Activated T-cell treated with anti-CD3 and anti-CD28 coated beads, Interleukin-2, amount 50 U/mL, for 1 hour (primary cell): ENCODE measurements around the gene MDC1.
"Not testable (repeated sequence)": the region's sequence is repeated elsewhere in the genome, so short reads cannot be mapped to it uniquely, and the experiment has no call there.

Source experiments
- DNase-seq: peaks from one replicate; pipeline ENCODE4 v3.0.0-alpha.2; 2020

MDC1 gene

DNA sequence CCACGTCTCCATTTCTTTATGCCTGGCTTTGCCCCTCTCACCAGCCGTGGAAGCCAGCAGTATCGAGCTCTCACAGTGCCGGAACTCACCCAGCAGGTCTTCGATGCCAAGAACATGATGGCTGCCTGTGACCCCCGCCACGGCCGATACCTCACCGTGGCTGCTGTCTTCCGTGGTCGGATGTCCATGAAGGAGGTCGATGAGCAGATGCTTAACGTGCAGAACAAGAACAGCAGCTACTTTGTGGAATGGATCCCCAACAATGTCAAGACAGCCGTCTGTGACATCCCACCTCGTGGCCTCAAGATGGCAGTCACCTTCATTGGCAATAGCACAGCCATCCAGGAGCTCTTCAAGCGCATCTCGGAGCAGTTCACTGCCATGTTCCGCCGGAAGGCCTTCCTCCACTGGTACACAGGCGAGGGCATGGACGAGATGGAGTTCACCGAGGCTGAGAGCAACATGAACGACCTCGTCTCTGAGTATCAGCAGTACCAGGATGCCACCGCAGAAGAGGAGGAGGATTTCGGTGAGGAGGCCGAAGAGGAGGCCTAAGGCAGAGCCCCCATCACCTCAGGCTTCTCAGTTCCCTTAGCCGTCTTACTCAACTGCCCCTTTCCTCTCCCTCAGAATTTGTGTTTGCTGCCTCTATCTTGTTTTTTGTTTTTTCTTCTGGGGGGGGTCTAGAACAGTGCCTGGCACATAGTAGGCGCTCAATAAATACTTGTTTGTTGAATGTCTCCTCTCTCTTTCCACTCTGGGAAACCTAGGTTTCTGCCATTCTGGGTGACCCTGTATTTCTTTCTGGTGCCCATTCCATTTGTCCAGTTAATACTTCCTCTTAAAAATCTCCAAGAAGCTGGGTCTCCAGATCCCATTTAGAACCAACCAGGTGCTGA is 7.0 kb upstream of the MDC1 start:
- not testable (repeated sequence) for DNase-seq

DNA sequence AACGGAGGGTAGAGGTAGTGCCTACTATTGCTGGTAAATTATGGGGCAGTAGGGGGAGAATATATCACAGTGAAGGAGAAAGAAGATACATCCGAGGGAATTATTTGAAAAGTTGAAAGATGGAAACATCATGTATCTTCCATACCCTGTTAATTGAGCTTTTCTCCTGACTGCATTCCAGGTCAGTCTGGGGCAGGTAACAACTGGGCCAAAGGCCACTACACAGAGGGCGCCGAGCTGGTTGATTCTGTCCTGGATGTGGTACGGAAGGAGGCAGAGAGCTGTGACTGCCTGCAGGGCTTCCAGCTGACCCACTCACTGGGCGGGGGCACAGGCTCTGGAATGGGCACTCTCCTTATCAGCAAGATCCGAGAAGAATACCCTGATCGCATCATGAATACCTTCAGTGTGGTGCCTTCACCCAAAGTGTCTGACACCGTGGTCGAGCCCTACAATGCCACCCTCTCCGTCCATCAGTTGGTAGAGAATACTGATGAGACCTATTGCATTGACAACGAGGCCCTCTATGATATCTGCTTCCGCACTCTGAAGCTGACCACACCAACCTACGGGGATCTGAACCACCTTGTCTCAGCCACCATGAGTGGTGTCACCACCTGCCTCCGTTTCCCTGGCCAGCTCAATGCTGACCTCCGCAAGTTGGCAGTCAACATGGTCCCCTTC is 6.2 kb upstream of the MDC1 start:
- DNase-seq = not testable (repeated sequence)

DNA sequence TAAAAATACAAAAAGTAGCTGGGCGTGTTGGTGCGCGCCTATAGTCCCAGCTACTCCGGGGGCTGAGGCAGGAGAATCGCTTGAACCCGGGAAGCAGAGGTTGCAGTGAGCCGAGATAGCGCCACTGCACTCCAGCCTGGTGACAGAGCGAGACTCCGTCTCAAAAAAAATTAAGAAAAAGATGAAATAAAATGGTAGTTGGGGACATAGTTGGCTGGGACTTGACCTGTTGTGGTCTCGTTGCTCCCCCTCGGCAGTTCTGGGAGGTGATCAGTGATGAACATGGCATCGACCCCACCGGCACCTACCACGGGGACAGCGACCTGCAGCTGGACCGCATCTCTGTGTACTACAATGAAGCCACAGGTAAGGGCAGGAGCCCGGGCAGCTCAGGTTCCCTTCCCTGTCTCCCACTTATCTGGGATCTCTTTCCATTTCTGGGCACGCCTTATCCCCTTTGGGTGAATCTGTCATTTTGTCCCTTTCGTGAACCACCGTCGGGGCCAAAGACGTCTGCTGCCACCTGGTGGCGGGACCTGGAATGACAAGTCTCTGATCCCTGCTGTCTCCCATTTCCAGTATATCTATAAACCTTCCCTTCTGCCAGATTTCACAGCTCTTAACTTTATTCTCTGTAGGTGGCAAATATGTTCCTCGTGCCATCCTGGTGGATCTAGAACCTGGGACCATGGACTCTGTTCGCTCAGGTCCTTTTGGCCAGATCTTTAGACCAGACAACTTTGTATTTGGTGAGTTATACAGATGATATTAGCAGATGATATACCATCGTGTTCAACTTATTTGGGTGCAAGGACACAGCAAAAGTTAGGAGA is 5.4 kb upstream of the MDC1 start:
- peak; percentile 92 for DNase-seq

DNA sequence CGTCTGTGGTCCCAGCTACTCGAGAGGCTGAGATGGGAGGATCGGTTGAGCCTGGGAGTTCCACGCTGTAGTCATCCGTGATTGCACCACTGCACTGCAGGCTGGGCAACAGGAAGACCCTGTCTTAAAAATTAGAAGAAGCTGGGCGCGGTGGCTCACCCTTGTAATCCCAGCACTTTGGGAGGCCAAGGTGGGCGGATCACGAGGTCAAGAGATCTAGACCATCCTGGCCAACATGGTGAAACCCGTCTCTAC is 4.9 kb upstream of the MDC1 start:
- not testable (repeated sequence) for DNase-seq

DNA sequence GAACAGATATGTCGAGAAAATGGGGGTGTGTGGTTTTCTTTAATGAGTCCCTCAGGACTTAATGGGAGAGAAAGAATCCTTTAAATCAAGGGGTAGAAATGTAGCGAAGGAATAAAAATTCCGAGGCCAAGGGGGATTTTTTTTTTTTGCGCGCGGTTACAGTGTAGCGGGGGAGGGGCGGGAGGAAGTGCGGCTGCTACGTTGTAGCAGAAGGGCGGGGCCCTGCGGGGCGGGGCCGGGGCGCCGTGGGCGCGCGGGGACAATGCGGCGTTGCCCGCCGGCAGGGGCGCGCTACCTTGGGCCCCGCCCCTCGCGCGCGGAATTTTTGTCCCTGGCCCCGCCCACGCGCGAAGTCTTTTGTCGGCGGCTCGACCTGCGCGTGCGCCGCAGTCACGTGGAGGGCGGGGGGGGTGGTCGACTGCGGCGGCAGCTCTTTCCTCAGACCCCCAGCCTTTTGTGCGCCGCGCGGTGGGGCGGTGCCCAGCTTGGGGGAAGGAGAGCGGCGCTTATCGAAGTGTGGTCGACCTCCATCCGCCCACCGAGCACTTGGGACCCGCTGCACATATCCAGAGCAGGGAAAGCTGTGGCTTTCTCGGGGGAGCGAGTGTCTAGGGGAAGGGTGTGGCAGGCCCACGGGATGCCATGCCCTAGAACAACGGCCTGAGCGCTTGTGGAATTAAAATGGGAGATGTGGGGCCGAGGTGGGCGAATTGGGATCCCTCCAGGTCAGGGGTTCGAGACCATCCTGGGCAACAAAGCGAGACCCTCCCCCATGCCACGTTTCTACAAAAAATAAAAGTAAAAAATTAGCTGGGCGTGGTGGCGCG is 4.3 kb upstream of the MDC1 start:
- peak; percentile 98 for DNase-seq

DNA sequence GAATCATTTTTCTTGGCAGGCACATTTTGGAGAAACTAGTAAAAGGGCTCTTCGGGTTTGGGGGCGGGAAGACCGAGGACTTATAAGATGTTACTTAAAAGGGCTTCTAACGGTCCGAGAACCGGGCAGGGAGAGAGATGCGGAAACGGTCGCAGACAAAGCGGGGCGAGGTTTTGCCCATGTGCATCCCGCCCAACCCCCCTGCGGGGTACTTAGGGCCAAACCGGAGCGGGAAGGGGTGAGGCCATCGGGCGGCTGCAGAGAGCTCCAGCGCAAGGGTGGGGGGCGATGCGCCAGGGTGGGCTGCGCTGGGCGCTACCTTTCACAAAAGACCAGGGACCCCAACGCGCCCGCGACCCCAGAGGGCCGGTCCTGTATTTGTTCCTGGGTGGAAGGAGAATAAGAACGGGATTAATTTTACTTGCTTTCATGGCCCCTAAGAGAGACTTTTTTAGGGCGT is 3.7 kb upstream of the MDC1 start:
- DNase-seq = peak; percentile 70

DNA sequence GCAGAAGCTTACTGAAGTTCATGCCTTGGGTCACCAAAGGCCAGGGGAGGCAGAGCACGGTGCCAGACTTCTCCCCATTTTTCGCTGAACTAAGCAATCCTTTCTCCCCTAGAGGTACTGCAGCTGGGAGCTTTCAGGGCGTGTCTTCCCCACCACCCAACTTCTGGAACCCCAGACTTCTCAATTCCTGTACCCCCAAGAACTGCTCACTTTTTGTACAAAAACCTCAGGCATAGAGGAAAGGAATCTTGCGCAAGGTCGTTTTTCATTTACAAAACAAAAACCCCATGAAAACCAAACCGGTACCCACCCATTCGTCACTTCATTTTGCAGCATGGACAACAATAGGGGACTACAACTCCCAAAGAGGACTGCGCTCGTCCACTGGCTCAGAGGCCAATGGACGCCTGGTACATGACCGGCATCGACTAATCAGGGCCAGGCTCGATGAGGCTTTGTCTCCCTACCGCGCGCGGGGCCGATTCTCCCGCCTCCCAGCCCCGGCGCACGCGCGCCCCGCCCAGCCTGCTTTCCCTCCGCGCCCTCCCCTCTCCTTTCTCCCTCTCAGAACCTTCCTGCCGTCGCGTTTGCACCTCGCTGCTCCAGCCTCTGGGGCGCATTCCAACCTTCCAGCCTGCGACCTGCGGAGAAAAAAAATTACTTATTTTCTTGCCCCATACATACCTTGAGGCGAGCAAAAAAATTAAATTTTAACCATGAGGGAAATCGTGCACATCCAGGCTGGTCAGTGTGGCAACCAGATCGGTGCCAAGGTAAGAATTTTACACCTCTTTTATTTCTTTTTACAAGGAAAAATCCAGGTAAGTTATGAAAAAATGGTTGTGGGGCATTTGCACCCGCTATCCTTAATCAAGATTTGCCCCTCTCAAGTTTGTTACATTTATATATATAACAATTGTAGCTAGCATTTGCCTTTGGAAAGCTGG is 3.0 kb upstream of the MDC1 start, which contains the start of gene TUBB:
Gene TUBB (plus strand): TSS at position 562 of the 947 bp plus-strand sequence. CDS start 155 bp downstream, at position 717.
- DNase-seq = peak; percentile 93

DNA sequence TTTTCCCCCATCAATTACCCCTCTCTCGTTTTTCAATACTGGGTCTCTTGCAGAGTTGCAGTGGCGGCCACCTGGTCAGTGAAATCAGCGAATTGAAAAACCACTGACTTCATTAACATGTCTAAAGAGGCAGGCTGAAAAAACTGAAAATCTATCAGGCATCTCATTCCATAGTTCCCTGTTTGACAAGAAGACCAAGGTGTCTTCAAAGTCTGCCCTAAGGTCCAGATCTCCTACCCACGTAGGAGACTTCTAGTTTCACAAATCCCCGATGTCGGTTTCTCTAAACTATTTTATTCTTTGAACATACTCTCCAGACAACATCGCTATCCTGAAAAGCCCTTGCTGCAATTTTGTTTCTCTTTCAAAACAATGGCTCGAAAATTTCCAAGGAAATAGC is 2.3 kb upstream of the MDC1 start:
- DNase-seq = no peak

DNA sequence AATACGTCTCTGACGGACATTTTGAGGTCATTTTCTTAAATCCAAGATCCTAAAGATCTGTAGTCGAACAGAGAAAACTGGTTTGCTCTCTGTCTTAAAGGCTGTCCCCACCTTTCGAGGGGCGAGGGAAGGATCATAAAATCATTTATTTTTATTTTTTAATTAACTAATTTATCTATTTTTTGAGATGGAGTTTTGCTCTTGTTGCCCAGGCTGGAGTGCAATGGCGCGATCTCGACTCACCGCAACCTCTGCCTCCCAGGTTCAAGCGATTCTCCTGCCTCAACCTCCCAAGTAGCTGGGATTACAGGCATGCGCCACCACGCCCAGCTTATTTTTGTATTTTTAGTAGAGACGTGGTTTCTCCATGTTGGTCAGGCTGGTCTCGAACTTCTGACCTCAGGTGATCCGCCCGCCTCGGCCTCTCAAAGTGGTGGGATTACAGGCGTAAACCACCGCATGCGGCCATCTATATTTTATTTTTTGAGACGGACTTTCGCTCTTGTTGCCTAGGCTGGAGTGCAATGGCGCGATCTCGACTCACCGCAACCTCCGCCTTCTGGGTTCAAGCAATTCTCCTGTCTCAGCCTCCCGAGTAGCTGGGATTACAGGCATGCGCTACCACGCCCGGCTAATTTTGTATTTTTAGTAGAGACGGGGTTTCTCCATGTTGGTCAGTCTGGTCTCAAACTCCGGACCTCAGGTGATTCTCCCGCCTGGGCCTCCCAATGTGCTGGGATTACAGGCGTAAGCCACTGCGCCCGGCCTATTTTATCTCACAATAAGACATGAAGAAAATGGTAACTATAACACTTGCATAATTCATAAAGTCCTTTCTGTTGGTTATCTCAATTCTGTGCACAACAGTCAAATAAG is 1.0 kb upstream of the MDC1 start:
- DNase-seq = not testable (repeated sequence)

DNA sequence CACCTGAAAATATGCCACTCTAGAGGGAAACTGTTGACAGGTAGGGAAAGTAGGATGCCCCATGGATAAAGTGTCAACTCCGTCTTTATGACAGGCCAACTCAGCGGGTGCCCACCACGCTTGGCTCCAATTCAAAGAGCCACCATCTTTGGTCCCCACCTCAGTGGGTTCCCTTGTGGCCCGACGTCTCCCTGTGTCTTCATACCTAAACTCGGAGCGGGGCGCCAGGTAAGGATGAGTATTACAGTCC is 277 bp downstream of the MDC1 start:
- DNase-seq = no peak

DNA sequence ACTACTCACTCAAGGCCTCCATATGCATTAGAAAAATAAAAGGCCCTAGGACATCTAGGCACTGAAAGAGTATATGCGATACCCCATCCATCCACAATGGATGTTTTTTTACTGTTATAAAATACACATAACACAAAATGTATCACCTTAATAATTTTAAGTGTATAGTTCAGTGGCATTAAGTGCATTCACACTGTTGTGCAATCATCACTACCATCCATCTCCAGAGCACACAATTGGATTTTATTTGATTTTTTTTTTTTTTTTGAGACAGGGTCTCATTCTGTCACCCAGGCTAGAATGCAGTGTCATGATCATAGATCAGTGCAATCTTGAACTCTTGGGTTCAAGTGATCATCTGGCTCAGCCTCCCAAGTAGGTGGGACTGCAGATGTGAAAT is 2.8 kb downstream of the MDC1 start:
- no peak for DNase-seq

DNA sequence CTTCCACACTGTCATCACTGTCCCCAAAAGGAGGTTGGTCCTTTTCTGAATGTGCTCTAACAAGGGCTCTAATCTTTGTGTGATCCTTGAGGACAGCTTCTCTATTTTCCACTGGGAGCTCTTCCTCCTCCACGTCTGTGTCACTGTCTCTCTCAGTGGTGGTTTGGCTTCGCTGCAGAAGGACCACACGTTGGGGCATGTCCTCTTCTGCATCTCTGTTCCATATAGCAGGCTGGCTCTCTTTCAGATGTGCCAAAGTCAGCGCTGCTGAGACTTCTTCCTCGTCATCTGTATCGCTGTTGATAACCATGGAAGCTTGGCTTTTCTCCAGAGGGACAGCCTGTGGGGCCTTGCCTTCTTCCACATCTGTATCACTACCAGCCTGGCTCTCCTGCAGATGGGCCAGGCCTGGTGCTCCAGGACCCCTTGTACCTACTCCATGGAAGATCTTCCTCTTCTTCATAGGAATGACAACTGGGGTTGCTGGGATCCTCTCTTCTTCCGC is 4.6 kb downstream of the MDC1 start:
- DNase-seq = no peak

DNA sequence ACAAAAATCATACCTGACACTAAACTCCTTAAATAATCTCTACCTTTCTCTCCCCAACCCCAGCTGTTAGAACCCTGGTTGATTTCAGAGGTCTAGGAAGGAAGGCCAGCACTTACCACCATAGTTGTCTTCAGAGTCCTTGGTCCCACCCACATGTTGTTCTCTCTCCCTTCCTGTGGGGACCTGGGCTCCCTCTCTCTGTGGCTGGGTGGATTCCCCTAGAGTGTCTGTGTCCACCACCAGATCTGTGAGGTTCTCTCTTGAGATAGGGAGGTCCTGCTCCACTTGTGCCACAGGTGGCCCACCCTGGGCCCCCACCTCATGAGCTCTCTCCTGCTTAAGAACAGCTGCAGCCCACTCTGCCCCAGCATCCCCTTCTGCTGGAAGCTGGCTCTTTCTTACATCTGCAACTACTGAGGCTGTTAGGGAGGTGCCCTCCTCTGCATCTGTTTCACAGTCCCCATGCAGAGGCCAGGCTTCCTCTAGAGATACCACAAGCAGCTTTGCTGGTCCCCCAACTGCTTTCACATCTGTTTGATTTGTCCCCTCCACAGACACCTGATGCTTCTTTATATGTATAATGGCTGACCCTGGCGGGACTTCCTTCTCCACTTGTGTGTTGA is 5.2 kb downstream of the MDC1 start:
- DNase-seq = no peak

DNA sequence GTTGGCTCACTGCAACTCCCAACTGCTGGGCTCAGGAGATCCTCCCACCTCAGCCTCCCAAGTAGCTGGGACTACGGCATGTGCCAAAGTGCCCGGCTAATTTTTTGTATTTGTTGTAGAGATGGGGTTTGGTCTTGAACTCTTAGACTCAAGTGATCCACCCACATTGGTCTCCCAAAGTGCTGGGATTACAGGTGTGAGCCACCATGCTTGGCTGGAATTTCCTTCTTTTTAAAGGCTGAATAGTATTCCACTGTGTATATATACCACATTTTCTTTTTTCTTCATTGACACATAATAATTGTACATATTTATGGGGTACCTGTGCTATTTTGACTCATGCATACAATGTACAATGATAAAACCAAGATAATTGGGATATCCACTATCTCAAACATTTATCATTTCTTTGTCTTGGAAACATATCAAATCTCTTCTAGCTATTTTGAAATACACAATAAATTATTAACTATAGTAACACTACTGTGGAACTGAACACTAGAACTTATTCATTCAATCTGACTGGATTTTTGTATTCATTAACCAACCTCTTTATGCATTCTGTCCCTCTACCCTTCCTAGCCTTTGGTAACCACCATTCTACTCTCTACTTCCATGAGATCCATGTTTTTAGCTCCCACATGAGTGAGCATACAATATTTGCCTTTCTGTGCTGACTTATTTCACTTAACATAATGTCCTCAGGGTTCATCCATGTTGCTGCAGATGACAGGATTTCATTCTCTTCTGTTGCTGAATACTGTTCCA is 7.8 kb downstream of the MDC1 start:
- DNase-seq = no peak

DNA sequence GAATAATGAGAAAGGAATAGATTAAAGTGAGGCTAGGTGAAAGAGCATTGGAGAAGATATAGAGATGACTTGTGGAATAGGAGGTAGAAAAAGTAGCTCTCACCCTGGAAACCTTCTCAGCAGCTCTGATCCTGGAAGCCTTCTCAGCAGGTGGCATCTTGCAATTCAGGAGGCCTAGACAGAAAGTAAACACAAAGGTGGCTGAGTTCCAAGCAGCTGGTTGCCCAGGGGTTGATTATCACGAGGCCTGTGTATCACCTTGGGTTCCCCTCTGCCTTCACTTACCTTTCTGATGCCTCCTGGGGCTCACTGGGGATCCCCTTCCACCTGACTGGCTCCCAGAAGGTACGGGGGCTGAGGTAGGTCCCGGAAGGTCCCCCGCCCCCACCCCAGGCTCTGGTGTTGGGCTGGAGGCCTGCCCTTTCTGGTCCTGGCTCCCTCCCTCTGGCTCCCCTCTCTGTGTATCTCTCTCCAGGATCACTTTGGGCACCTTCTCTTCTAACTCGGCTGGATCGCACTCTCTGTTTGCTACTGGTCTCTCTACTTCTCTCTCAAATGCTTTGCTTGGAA is 9.7 kb downstream of the MDC1 start:
- no peak for DNase-seq

DNA sequence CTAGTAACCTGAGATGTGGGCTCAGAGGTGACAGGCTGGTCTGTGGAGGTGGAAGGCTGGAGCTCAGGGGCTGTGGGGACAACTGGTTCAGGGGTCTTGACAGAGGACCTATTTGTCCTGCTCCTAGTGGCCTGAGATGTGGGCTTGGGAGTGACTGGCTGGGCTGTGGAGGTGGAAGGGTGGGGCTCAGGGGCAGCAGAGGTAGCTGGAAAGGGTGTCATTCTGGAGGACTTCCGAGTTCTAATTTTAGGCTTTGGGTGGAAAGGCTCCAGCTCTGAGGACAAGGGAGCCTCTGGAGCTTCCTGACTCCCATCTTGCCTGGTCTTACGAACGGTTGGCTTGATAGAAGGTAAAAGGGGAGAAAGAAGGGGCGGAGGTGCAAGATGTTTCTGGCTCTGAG is 11.5 kb downstream of the MDC1 start:
- no peak for DNase-seq

DNA sequence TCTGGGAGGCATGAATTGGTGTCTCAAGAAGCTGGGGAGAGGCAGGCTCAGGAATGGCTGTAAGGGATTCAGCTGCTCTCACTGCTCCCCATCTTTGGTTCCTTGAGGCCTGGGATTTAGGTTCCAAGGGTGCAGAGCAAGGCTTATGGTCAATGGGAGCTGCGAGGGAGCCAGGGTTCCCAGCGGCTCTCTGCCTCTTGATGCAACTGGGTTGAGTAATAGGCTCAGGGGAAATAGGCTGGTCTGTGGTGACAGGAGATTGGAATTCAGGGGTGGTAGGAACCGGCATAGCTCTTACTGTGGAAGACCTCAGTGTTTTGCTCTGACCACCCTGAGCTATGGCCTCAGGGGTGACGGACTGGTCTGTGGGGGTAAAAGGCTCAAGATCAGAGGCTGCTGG is 13.3 kb downstream of the MDC1 start:
- no peak for DNase-seq

DNA sequence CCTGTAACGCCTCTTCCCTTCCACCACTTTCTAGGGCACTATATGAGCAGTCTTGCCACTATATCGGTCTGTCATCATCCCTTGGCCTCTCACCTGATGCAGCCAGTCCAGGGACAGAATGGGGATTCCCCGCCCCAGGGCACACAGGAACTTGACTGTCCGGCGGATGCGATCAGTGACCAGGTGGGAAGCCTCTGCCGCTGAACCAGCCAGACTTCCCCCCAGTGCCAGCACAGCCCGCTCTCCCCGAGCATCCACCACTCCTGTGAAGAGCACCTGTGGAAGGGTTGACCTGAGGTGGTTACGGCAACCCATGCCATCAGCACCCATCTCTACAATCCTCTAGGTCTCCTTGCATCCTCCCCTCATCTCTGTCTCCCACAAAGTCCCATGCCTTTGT is 14.1 kb downstream of the MDC1 start:
- DNase-seq = no peak

DNA sequence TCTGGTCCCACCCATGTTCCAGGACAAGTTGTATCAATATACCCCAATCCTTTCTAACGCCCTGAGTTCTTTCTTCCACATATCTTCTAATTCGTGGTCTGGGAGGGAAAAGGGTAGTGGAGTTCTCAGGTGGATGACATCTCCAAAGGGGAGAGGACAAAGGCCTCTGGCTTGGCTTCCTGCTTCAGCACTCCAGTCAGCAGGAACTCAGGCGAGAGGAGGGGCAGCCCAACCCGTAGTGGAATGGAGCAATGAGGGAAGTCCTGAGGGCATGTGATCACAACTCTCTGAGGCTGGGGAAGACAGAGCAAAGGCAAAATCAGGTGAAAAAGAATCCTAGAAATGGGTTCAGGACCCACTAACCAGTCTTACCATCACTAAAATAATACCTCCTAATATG is 16.7 kb downstream of the MDC1 start:
- DNase-seq = no peak
